Esophagus muscularis mucosa (tissue), 4 donors: ENCODE measurements around the gene SST. TPM values are rescaled to one million over a fixed set of nuclear protein-coding genes. Genes with fewer than 3 reads are reported as not detected.
A peak's percentile ranks its signal among the peaks of the same experiment; 100 is the strongest.
"Not testable (repeated sequence)": the region's sequence is repeated elsewhere in the genome, so short reads cannot be mapped to it uniquely, and the experiment has no call there.

ENCODE experiments used
- DNase-seq: peaks from one replicate; pipeline ENCODE4 v3.0.0-alpha.2; 2017; ENCODE audit errors: extremely low spot score
- H3K27ac ChIP-seq, 4 donors: fragments of 200-600 bp; sonication (generic); replicated peaks in 1 of 4; 1 replicate in 3 of 4; 2 replicates in 1 of 4; pipeline ENCODE4 v1.5.1; 2016 to 2019; ENCODE audit warnings: mild to moderate bottlenecking in 1 of 4
- H3K27me3 ChIP-seq, 4 donors: fragments of 200-600 bp; sonication (generic); one replicate each; pipeline versions ENCODE4 v1.5.1 to v1.6.0; 2016 to 2019
- H3K36me3 ChIP-seq, 4 donors: fragments of 200-600 bp; sonication (generic); one replicate each; pipeline ENCODE4 v1.5.1; 2016 to 2019
- H3K4me1 ChIP-seq, 4 donors: fragments of 200-600 bp; sonication (generic); one replicate each; pipeline ENCODE4 v1.5.1; 2016 to 2019
- H3K4me3 ChIP-seq, 4 donors: fragments of 200-600 bp; sonication (generic); 1 replicate in 2 of 4; 2 replicates in 2 of 4; pipeline ENCODE4 v1.5.1; 2016 to 2019; ENCODE audit warnings: mild to moderate bottlenecking in 4 of 4, moderate library complexity in 1 of 4
- H3K9me3 ChIP-seq, 4 donors: fragments of 200-600 bp; sonication (generic); 1 replicate in 3 of 4; 2 replicates in 1 of 4; pipeline ENCODE4 v1.5.1; 2016 to 2019
- CTCF ChIP-seq, 3 experiments: fragments of 200-600 bp in 2 of 3; fragments of 450-650 bp in 1 of 3; sonication (generic) in 2 of 3; IDR thresholded peaks; one replicate each; pipeline ENCODE4 v1.5.1; 2017 to 2019; ENCODE audit warnings: antibody characterized with exemption in 3 of 3, mild to moderate bottlenecking in 2 of 3, moderate library complexity in 1 of 3
- EP300 ChIP-seq: sonication (generic); formaldehyde crosslinking; IDR thresholded peaks from one replicate; pipeline ENCODE4 v1.6.1; 2017; ENCODE audit warnings: antibody characterized with exemption
- POLR2A ChIP-seq: fragments of 450-650 bp; IDR thresholded peaks from one replicate; pipeline ENCODE4 v1.6.1; 2017; ENCODE audit warnings: antibody characterized with exemption, moderate library complexity, mild to moderate bottlenecking, low read depth
- POLR2AphosphoS5 ChIP-seq, 2 donors: sonication (generic); formaldehyde crosslinking; IDR thresholded peaks; one replicate each; pipeline ENCODE4 v1.6.1; 2017; ENCODE audit warnings: antibody characterized with exemption in 2 of 2
- WGBS: methylation state at CpG from one replicate; pipeline ENCODE4 v1.1.5; 2018; 5-methylcytosine and 5-hydroxymethylcytosine counted together
- intact Hi-C: fragments of 100-400 bp; cut with DNase I; formaldehyde crosslinking; loops from one replicate; pipeline ENCODE4 v1.15.1; 2023
- total RNA-seq, 4 donors: library from RNA; depleted of rRNA; stranded (reverse); fragments of >200 nt; gene quantifications; one replicate each; pipeline versions ENCODE4 v1.1.0 to v1.2.1, GENCODE V29; 2016

The SST gene
- total RNA-seq, 4 donors from 2014 or later, result 1.8 to 2.0 TPM; not detected in 2

GRCh38 chr3:187651282-187651681 lies 18.9 kb downstream of the SST start:
- peaks cover 0 to 5% (median 0%) of the 10 kb centered on the region in 4 donors for H3K27me3 ChIP-seq
- intact Hi-C loops, result no loop called here

GRCh38 chr3:187648177-187648576 lies 22.0 kb downstream of the SST start:
- Histone ChIP-seq H3K27me3 (peaks cover 0 to 5% (median 0%) of the 10 kb centered on the region in 4 donors), H3K27ac (no peak overlapping the region), H3K4me3 (no peak overlapping the region), H3K9me3 (peaks cover 0 to 6% (median 0%) of the 10 kb centered on the region in 4 donors), H3K4me1 (no peaks in the 10 kb centered on the region), H3K36me3 (no peaks in the 10 kb centered on the region)
- intact Hi-C loops, result no loop called here
- no peak for DNase-seq
- no peak for TF ChIP-seq POLR2A
- TF ChIP-seq POLR2AphosphoS5 (IDR thresholded peaks at IDR 0.05), result no peak
- 57% methylated on average over 2 of the region's 2 CpGs for WGBS

More at GRCh38 chr3:187651282-187651681, 18.9 kb downstream of the SST start:
- 60% methylated on average over 2 of the region's 2 CpGs for whole genome bisulfite sequencing
- H3K4me1 ChIP-seq, result no peaks in the 10 kb centered on the region
- TF ChIP-seq POLR2A (no peak), POLR2AphosphoS5 (IDR thresholded peaks at IDR 0.05) (no peak)
- peaks cover 0 to 6% (median 0%) of the 10 kb centered on the region in 4 donors for H3K9me3 ChIP-seq
- no peak overlapping the region for H3K27ac ChIP-seq
- DNase-seq, result no peak
- no peak overlapping the region for H3K4me3 ChIP-seq
- no peaks in the 10 kb centered on the region for H3K36me3 ChIP-seq

DNA sequence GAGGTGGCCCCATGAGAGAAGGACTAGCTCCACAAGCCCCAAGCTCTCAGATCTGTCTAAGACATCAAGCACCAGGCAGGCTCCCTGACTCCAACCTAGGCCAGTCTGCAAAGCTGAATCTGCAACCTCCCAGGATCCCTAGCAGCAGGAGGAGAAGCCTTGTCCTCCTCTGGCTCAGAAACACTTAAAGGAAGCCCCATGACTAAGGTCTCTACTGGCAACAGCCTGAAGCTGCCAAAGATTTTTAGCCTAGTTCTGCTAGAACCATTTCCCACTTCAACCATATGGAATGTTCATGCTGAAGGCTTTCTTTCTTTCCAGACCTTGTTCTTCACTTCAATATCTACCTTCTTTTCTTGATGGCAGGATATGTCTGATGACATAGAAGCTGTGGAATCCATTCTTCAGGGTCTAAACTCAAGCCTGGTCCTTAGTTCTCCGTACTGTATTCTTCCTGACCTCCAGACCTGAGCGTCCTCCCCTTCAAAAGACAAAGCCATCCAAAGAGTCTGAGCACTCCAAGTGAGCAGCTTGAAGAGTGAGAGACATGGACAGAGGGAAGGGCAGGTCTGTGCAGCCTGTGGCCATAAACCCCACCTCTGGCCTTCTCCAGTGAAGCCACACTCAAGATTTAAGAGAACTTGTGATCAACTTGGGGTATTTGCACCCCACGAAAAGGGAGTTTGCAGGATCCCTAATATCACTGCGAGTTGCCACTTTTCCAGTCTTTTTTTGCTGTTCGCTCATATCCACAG lies 23.1 kb downstream of the SST start:
- 82% methylated on average over 5 of the region's 5 CpGs for WGBS
- Histone ChIP-seq H3K4me1 (no peaks in the 10 kb centered on the region), H3K4me3 (no peak overlapping the region), H3K9me3 (peaks cover 0 to 6% (median 0%) of the 10 kb centered on the region in 4 donors), H3K27me3 (peaks cover 0 to 2% (median 0%) of the 10 kb centered on the region in 4 donors), H3K27ac (no peak overlapping the region), H3K36me3 (no peaks in the 10 kb centered on the region)
- intact Hi-C loops, result no loop called here
- no peak for TF ChIP-seq EP300
- no peak for TF ChIP-seq POLR2AphosphoS5 (IDR thresholded peaks at IDR 0.05)
- no peak for TF ChIP-seq CTCF (IDR thresholded peaks at IDR 0.05)
- DNase-seq, result peak; percentile 91

GRCh38 chr3:187645379-187645778 lies 24.8 kb downstream of the SST start:
- intact Hi-C loops, H3K27ac ChIP-seq, DNase-seq, H3K27me3 ChIP-seq, H3K4me1 ChIP-seq, H3K9me3 ChIP-seq, H3K4me3 ChIP-seq, H3K36me3 ChIP-seq: not testable (repeated sequence)
- 88% methylated on average over 1 of the region's 1 CpG for WGBS

DNA sequence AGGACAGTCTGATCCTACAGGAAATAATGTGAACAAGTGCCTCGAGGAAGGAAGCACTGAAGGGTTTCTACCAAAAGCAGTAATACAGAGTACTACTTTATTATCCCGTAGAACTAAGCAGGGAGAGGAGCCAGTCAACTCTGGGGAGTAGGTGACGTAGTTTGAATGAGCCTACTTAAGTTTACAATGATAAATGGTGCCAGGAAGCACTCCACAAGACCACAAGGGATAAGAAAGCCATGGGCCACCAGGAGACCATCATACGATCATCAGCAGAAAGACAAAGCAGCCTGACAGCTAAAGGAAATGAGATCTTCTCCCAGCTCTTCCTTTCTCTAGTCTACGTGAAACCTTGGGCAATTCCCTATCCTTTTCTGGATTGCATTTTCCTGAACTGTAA lies 27.3 kb downstream of the SST start:
- no peak for TF ChIP-seq CTCF (IDR thresholded peaks at IDR 0.05)
- no peak for TF ChIP-seq POLR2A
- TF ChIP-seq EP300, result no peak
- no peak for TF ChIP-seq POLR2AphosphoS5 (IDR thresholded peaks at IDR 0.05)
- Histone ChIP-seq H3K36me3 (no peaks in the 10 kb centered on the region), H3K27ac (no peak overlapping the region), H3K4me1 (no peaks in the 10 kb centered on the region), H3K27me3 (peaks cover 0 to 9% (median 0%) of the 10 kb centered on the region in 4 donors), H3K9me3 (peaks cover 0 to 7% (median 1%) of the 10 kb centered on the region in 4 donors), H3K4me3 (no peak overlapping the region)
- intact Hi-C loops, result no loop called here
- 71% methylated on average over 5 of the region's 5 CpGs for WGBS
- DNase-seq, result no peak

GRCh38 chr3:187641320-187642016 lies 28.7 kb downstream of the SST start:
- Histone ChIP-seq H3K4me1 (no peaks in the 10 kb centered on the region), H3K27me3 (peaks cover 0 to 9% (median 0%) of the 10 kb centered on the region in 4 donors), H3K27ac (no peak overlapping the region), H3K4me3 (no peak overlapping the region), H3K9me3 (peaks cover 0 to 7% (median 1%) of the 10 kb centered on the region in 4 donors), H3K36me3 (no peaks in the 10 kb centered on the region)
- no peak for TF ChIP-seq POLR2A
- WGBS, result 93% methylated on average over 2 of the region's 2 CpGs
- intact Hi-C loops, result no loop called here
- DNase-seq, result no peak
